Tongue (tissue), 2 donors: ENCODE data around the gene ARL6IP5. TPM values are rescaled to one million over a fixed set of nuclear protein-coding genes. Genes with fewer than 3 reads are reported as not detected.

Experiments
- DNase-seq: peaks from one replicate; pipeline ENCODE4 v3.0.0-alpha.2; 2015
- total RNA-seq: library from RNA; depleted of rRNA; stranded (reverse); fragments of >200 nt; gene quantifications from one replicate; pipeline ENCODE4 v1.2.3, GENCODE V29; 2014

The ARL6IP5 gene
- total RNA-seq, 1 donor from 2014 or later = 115 TPM

DNA sequence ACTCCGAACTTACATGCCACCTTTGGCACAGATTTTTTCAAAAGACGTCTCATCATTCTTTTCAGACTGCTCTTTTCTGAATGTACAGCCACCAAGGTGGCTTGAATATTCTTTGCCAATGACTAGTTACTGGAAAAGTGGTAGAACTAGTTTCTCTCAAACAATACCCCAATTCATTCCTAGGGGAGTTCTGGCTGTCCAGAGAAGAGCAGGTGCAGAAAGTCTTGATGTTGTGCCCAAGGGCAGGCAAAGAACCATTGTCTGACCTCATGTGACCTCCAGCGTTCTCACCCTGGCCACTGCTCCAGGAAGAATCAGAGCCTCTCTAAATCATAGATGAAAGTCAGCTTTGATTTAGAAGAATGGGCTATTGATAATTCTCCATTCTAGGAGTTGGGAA, 32.2 kb downstream of the ARL6IP5 start:
- DNase-seq = no peak

DNA sequence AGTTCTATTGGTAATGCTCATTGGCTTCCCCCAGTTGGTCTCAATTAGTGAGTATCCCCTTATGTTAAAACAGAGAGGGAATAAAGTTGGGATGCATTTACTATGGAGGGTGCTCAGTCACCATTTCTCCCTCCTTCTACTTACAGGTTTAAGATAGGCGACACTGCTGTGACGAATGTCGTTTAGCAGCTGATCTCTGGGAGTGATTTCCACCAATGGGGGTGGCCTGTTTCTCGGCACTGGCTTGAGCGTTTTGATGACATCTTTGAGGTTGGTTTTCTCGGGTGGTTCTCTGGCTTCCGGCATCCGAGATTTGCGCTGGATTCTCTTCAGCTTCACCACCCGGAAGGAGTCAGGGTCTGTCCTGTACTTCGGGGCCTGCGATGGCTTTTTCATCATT, 33.8 kb downstream of the ARL6IP5 start:
- no peak for DNase-seq

DNA sequence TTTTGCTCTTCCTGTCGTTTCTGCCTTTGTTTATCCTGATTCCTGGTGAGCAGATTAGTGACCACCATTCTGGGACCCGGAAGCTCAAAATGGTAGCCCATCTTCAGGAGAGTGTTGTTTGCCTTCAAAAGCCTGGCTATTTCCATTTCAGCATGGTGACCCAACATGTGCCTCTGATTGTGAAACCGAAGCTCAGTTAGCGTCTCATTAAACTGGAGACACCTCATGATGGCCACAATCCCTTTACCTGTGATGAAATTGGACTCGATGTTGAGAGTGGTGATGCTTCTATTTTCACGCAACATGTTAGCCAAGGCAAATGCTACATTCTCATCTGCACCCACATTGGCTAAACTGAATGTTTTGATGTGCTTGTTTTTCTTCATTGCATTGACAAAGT, 34.4 kb downstream of the ARL6IP5 start:
- no peak for DNase-seq

DNA sequence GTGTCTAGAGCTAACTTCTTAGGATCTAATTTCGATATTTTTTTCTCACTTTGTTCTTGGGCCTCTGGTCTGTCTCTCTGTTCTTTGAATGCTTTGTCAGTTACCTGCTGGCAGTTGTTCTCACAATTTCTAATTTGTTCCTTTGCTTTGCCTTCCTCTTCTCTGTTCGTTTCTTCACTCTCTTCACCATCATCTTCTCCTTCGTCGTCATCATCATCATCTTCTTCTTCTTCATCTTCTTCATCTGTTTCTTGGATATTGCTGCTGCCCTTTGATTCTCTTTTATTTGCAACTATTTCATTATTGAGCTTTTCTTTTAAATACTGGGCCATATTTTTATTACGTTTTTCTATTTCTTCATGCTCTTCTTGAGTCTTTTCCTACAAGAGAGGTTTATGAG, 34.9 kb downstream of the ARL6IP5 start:
- no peak for DNase-seq

- peak; percentile 89 for DNase-seq
These were observed 36.2 kb downstream of the ARL6IP5 start for GRCh38 chr3:69120879-69121464.

GRCh38 chr3:69121513-69121912, 36.8 kb downstream of the ARL6IP5 start:
- no peak for DNase-seq

DNA sequence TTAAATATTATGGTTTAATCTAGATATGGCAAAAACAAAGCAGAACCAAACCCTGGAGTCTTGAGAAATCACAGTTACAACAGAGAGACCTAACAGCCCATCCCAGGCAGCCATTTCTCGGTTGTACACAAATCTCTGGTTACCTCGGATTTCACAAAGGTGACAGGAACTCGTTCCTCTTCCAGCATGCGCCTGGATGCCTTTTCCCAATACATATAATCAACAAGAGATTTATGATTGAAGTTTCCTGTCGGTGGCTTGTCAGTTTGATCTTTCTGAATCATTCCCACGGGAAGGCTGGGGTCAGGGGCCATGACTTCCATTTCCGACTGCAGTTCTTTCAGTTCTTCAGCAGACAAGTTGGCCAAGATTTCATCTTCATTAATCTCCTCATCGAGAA, 37.2 kb downstream of the ARL6IP5 start:
- DNase-seq = no peak

DNA sequence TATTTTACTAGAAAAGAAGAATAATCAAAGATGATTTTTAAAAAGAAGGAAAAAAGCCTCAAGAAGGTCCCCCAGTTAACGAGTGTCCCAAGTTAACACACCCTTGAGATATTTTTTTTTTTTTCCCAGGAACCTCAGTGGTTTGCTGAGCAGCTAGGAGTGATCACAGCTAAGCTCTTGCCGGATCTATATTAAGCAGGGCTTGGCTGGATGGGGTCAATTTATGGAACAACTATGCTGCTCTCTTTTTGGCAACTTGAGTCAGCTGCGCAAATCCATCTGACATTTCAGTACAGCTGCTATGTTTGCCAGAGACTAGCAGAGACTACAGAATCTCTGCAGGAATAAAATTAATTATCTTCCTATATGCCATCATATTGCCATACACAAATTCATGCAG, 37.7 kb downstream of the ARL6IP5 start, which contains the start of gene LMOD3:
Gene LMOD3 (minus strand): TSS at position 193 of the 400 bp plus-strand sequence. CDS start 209 bp downstream, outside the sequence.
- peak; percentile 92 for DNase-seq

DNA sequence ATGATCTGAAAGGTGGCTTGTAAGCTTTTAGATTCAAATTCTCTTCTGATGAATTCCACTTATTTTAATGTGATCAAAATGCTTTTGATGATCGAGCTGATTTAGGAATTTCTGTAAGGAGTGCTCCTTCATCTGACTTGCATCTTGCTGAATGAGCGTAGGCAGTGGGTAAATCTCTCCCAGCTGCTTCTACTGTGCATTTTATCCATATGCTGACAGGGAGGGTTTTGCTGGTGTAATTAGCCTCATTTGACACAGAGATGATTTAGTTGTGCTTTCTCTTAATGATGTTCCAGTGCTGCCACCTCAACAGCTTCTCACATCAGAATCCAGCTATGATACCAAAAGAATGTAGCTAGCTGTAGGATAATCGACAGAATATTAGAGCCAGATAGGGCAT, 41.5 kb downstream of the ARL6IP5 start:
- DNase-seq = no peak

GRCh38 chr3:69126999-69127398, 42.3 kb downstream of the ARL6IP5 start:
- no peak for DNase-seq

- DNase-seq = no peak
These were observed 43.8 kb downstream of the ARL6IP5 start for GRCh38 chr3:69128509-69128908.

- DNase-seq = no peak
These were observed 44.8 kb downstream of the ARL6IP5 start for GRCh38 chr3:69129531-69129930.

GRCh38 chr3:69130689-69131088, 46.0 kb downstream of the ARL6IP5 start:
- DNase-seq = no peak

DNA sequence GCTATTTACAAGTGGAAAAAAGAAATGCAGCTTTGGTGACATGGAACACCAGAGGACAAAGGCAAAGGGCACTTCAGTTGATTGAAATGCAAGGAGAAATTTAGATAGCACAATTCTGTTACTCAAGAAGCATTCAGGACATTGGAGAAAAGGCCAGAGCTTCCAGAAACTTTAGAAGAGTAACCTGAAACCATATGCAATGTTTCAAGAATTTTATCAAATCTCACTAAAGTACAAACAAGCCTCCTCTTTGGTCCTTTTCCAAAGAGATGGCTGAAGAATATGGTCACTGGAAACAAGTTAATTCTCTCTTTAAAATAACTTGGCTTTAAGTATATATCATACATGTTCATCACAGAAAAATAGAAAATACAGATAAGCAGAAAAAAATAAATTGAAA, 52.3 kb downstream of the ARL6IP5 start:
- DNase-seq = no peak

GRCh38 chr3:69137412-69137811, 52.7 kb downstream of the ARL6IP5 start:
- no peak for DNase-seq

GRCh38 chr3:69141313-69141712, 56.6 kb downstream of the ARL6IP5 start:
- DNase-seq = no peak

DNA sequence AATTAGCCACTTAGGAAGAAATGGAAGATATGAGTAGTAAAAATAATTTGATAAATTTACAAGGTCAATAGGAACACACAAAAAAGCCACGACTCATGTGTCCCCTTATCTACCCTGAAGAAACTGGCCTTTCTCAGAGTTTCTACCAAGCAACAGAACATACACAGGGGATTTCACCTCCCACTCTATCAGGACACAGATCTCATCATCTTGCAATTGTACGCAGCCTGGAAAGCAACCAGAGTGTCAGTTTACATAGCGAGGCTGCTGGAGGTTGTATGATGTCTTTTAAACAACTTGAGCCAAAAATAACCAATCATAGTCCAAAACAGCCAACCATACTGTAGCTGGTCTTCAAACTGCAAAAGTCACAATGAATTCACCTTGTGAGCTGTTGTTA, 57.4 kb downstream of the ARL6IP5 start:
- DNase-seq = peak; percentile 54

GRCh38 chr3:69142797-69143454, 58.2 kb downstream of the ARL6IP5 start:
- DNase-seq = no peak

- no peak for DNase-seq
These were observed 58.9 kb downstream of the ARL6IP5 start for GRCh38 chr3:69143612-69144011.

- DNase-seq = no peak
These were observed 60.0 kb downstream of the ARL6IP5 start for GRCh38 chr3:69144631-69145245.

GRCh38 chr3:69145688-69146087, 61.0 kb downstream of the ARL6IP5 start:
- no peak for DNase-seq

DNA sequence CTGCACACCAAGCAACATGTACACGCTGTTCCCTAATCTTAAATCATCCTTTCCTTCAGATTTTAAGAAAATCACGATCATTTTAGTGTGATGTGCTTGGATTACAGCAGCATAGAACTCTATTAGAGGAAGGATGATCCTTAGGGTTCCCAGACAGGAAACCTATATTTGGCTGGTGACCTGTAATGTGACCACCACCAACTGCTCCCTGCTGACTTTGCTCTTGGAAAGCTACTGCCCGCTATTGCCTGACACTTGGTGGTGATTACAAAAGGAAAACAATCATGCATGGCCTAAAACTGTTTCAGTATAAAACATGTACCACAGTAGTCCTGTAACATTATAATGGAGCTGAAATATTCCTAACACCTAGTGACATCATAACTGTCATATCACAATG, 64.8 kb downstream of the ARL6IP5 start:
- DNase-seq = no peak
